Activated T-helper 9 cell treated with anti-CD3 and anti-CD28 coated beads, Interleukin-2, amount 50 U/mL, for 16 hours (primary cell): Measurements from ENCODE around the gene TICAM2.

Experiments used
- DNase-seq: peaks from one replicate; pipeline ENCODE4 v3.0.0-alpha.2; 2020; ENCODE audit warnings: low read depth

The TICAM2 gene

DNA sequence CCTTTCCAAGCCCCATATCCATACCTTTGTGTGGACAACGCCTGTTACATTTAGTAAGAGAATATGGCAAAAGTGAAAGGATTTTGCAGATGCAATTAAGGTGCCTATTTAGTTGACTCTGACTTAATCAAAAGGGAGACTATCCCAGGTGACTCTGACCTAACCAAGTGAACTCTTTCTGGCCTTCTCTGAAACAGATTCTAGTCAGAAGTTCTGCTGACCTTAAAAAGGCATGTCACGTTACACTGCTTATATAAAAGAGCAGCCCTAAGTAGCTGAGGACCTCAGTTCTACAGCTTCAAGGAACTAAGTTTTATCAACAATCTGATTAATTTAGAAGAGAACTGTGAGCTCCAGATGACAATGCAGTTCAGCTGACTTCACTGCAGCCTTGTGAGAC, 5.7 kb upstream of the TICAM2 start:
- no peak for DNase-seq

DNA sequence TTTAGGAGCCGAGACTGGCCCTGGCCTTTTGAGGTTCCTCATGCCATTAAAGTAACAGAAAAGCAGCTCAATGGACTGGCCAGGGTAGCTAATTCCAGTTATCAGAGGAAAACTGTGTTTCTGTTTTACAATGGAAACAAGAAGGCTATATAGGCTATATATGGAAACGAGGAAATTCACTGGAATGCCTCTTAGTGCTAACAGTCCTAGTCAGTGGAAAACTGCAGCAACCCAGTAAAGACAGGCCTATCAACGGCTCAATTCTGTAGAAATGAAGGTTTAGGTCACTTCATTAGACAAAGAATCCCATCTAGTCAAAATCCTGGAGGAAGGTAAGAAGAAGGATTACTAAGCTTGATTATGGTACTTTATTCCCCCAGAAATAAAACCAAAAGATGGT, 3.2 kb upstream of the TICAM2 start:
- DNase-seq = no peak

DNA sequence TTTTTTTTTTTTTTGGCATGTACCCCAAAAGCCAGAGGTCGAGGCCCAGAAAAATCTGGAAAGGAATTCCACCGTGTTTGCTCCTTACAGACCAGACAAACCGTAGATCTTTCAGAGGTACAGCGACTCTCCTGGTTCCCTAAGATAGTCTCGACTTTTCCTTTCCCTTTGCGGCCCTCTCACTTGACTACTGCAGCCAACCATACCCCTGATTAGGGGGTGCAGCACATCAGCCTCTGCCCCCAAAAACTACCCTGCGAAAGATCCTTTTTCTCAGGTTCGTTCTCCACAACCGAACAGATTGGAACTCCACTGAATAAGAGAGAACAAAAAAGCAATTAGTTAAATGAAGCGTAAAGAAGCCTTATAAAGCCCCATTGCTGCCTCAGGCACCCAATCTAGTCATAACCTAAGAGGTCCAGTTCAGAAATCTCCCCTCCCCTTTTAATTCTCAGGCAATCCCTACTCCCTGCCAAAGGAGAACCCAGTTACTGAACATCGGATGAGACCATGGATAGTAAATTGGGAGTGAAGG, 379 bp upstream of the TICAM2 start:
- DNase-seq = no peak

DNA sequence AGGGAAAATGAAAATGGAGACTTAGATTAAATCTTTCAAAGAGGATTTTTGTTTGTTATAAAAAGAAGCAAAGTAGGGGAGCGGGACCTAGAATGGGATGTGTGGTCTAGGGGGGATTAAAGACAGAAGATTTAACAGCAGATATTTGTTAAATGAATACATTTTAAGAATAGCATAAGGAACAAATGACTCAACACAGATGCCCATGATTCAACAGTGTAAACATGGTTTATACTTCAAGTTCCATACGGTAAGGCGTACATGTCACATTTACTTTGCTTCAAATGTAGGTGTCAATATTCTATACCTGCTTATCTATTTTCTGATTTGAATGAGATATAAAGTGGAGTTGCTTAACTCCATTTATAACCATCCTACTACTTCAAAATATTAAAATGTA, 1.5 kb downstream of the TICAM2 start:
- DNase-seq = no peak

GRCh38 chr5:115599924-115600323, 2.4 kb downstream of the TICAM2 start:
- DNase-seq = no peak

DNA sequence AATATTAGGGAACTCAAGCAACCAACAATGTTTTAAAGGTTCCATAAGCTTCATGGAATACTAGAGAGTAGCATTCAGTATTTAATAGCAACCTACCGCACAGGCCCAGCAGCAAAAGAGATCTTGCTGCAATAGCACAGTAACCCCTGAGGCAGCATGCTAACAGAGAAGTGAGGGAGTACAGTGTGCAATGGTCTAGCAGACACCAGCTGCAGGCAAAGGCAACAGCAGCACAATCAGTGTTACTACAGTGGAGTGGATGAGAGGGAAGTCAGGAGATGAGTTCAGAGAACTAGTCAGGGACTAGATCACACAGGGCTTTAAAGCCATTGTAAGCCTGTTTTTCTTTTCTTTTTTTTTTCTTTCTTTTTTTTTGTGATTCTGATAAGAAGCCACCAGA, 2.8 kb downstream of the TICAM2 start:
- DNase-seq = no peak

DNA sequence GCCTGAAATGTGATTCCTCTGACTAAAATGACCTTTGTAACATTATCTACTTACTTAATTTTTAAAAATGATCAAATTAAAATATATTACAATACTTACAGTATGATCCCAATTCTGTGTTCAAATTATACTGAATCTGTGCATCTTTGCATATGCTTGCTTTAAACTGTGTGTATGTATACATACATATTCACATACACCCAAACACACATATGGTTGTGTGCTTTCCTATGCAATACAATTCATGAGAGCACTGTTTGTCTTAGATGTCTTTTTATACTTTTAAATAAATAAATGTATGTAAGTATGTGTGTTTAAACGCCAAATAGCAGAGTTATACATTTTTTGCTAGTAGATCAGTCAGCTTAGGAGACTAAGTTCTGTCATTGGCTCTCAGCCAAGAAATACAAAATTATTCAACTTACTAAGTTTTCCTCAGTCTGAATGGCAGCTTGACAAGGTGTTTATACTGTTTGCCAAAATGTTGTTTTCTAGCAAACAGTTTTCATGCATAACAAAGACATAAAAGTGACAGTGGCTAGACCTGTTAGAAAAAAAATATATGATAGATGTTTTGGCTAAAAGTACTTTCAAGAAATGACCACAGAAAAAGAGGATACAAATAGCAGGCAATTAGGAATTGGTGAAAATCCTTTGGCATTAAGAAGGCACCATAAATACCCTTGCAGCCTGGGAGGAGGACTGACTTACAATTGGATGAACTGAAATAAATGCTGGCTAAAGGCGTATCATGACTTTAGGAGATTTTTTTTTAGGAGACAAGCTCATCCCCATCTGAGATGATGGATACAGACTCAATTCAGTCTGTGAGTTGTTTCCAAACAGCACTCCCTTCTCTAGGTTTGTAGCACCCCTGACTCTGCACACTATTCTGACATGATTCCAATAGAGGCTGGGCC, 7.9 kb downstream of the TICAM2 start:
- no peak for DNase-seq

GRCh38 chr5:115589043-115589442, 13.2 kb downstream of the TICAM2 start:
- DNase-seq = no peak

DNA sequence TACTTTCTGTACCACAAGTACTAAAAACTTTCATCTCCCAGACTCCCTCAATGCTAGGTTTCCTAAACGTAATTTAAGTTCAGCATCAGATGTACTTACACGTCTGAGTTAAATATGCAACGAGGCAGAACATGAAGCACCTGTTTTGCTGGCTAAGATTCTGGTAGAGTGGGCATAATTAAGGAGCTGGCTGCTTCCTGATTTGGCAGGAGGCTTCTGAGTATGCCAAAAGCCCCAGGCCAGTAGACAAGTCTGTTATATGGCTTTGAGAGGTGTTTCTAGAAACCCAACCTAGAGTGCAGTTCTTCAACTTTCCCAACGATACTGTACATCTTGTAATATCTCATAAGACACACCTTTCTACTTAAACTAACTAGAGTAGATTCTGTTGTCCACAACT, 13.6 kb downstream of the TICAM2 start:
- no peak for DNase-seq

DNA sequence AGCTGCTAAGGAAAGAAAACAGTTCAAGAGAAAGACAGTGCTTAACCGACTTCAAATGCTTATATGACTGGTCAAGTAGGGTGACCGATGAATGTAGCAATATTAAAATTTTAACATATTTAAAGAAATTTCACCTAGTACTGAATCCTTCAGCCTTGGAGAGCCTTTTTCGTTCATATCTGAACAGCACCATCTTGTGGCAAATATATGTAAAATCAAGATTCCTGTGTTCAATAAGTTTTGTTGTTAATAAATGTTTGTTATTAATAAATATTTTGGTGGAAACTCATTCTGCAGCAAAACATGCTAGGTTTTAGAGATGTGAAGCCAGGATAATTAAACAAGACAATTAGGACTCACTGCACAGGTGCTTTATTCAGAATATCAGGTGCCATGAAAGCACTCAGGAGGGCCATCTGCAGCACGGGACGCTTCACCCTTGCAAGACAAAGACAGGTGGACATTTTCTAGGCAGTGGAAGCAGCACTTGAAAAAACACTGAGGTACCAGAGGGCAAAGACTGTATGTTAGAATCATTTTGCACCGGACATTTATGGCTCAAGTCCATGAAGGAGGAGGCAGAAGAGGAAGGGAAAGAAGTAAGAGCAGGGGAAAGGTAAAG, 15.6 kb downstream of the TICAM2 start:
- DNase-seq = no peak

DNA sequence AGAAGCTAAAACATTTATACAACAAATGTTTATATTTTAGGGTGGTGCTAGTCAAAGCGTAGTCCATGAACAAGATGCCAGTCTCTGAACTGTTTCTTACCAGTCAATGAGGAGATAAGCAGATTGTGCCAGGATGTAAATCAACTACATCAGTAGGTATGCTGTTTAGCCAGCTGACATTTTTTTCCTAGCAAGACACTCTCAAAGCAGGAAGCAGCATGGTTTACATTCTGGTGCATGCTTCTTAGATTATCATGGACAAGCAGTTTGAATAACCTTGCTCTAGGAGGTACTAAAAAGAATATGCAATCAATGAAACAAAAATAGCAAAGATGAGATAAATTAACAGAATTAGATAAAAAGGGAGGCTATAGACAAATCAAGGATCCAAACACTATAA, 17.0 kb downstream of the TICAM2 start:
- no peak for DNase-seq

GRCh38 chr5:115584501-115584900, 17.8 kb downstream of the TICAM2 start:
- DNase-seq = no peak

- DNase-seq = no peak
Measured at GRCh38 chr5:115583474-115583873, 18.8 kb downstream of the TICAM2 start.

GRCh38 chr5:115580941-115581340, 21.3 kb downstream of the TICAM2 start:
- no peak for DNase-seq

DNA sequence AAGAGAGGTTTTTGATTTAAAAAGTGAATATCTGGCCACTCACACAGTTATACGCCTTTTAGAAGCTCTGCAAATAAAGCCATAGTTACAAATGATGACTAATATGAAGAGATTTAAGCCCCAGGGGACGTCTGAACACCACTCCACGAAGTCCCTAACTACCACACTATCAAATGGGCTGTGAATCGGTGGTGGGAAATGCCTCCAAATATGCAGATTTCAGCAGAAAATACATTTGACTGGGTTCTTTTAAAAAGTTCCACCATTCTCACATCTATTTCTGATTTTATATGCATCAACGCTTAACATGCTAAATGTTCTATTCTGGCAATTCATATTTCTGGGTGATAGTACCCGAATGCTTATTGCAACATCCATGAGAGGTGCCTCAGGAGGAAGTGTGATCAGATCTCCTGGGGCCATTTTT, 22.5 kb downstream of the TICAM2 start:
- DNase-seq = no peak

DNA sequence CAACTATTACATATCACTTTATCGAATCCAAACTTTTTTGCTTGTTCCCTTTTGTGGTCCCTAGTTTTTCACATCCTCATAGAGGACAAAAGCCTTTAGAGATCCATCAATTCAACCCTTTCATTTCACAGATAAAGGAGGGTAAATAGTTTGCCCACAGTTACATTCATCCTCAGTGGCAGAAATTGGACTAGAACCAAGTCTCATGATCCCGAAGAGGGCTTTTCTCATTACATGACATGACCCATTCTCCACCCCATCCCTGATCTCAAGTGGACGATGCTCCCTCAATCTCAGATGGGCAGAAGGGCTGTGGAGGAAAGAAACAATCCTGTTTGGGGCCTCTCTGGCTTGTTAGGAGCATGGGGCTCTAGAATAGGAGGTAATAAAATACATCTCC, 23.1 kb downstream of the TICAM2 start:
- no peak for DNase-seq

GRCh38 chr5:115578657-115579056, 23.6 kb downstream of the TICAM2 start:
- DNase-seq = no peak

- no peak for DNase-seq
Measured at GRCh38 chr5:115577741-115578140, 24.5 kb downstream of the TICAM2 start.

- no peak for DNase-seq
Measured at GRCh38 chr5:115577329-115577728, 24.9 kb downstream of the TICAM2 start.

DNA sequence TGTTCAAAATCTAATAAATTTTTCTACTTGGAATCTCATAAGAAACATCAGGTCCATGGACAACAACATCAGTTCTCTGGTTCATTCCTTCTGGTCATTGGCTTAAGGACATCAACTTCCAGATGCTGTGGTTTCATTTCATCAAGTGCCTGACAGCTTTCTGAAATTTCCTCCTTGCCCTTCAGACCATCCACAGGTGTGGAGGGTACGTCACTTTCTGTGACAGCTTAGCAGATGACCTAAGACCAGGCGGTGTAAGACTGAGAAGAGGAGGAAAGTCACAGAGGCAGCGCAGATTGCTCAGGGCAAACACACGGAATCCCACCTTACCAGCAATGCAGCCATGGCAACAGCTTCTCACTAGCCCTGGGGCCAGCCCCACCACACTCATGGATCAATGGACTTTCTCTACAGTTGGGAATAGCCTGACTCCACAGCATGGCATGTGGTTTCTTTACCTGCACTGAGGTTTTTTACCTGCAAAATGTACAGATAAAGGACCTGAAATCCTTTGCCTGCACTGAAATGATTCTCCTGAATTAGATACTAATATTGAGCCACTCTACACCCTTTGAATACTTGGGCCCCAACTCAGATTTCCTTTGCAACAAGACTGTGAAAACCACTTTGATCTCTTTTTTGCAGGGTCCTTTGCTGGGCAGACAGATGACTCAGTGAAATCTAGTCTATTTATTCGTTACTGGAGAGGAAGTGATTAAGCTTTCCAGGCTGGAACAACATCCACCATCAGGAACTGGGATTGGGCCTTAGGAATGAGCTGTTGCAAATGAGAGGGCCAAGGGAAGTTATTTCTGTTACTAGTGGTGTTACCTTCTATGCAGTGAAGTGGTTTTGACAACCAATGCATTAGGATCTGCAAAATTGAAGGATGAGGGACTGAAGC, 26.9 kb downstream of the TICAM2 start:
- DNase-seq = no peak

- no peak for DNase-seq
Measured at GRCh38 chr5:115573133-115573532, 29.1 kb downstream of the TICAM2 start.

- no peak for DNase-seq
Measured at GRCh38 chr5:115571441-115571878, 30.8 kb downstream of the TICAM2 start.
